ENCODE measurements around the gene TTI1. TPM values are rescaled to one million over a fixed set of nuclear protein-coding genes. Genes with fewer than 3 reads are reported as not detected.

The TTI1 gene
- total RNA-seq, 1 experiment from 2014 or later: 37.4 TPM

DNA sequence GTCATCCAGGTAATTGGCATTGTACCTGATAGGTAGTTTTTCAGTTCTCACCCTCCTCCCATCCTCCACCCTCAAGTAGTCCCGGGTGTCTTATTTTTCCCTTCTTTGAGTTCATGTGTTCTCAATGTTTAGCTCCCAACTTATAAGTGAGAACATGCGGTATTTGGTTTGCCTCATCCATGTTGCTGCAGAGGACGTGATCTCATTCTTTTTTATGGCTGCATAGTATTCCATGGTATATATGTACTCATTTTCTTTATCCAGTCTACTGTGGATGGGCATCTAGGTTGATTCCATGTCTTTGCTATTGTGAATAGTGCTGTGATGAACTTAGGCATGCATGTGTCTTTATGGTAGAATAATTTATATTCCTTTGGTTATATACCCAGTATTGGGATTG lies 46.1 kb upstream of the TTI1 start:
- no peak overlapping the region for H3K23ac ChIP-seq (ENCODE audit: insufficient read length, low read depth, low read length)
- no peaks in the 10 kb centered on the region for H3K23me2 ChIP-seq (ENCODE audit: insufficient read length, low read depth, low read length, poor library complexity, severe bottlenecking)
- H4K20me1 ChIP-seq (ENCODE audit: control insufficient read depth, insufficient read depth, insufficient read length): no peaks in the 10 kb centered on the region
- H3K4me2 ChIP-seq (ENCODE audit: insufficient read depth, insufficient read length, low read length): no peak overlapping the region
- no peak for TF ChIP-seq CTCF (conservative IDR thresholded peaks at IDR 0.05)
- no peak overlapping the region for H3K14ac ChIP-seq (ENCODE audit: insufficient read depth, low read length)
- no peak overlapping the region for H3K27ac ChIP-seq (ENCODE audit: insufficient read length, low read depth, low read length)
- H3K56ac ChIP-seq (ENCODE audit: insufficient read length, low read depth, low read length): no peak overlapping the region
- H3K27ac Mint-ChIP-seq: no peak overlapping the region
- H2BK12ac ChIP-seq (ENCODE audit: insufficient read length, low read depth, low read length): no peak overlapping the region
- no peaks in the 10 kb centered on the region for H3K9me3 Mint-ChIP-seq
- H2BK20ac ChIP-seq (ENCODE audit: low read depth, low read length, poor library complexity, severe bottlenecking): no peak overlapping the region
- no peak overlapping the region for H2AFZ ChIP-seq (ENCODE audit: low read length)
- H3K18ac ChIP-seq (ENCODE audit: insufficient read length, low read depth, low read length): no peak overlapping the region
- no peak for DNase-seq
- WGBS (ENCODE audit: extremely low coverage, insufficient read length, low lambda C conversion rate): no CpG with 5 or more reads among the region's 3 CpGs
- peaks cover 1% of the 10 kb centered on the region; the same call in 1 of the 2 replicates for H3K79me2 ChIP-seq (ENCODE audit: insufficient read depth, low read length)
- H3K27me3 ChIP-seq (ENCODE audit: insufficient read depth, low read length): no peaks in the 10 kb centered on the region
- H3K79me1 ChIP-seq (ENCODE audit: insufficient read depth, low read depth, low read length, poor library complexity, severe bottlenecking): peaks cover 3% of the 10 kb centered on the region
- H3K4ac ChIP-seq (ENCODE audit: low read depth, low read length): no peak overlapping the region
- H3K4me1 Mint-ChIP-seq: peaks cover 8% of the 10 kb centered on the region in 2 experiments
- no peak overlapping the region for H3T11ph ChIP-seq (ENCODE audit: low read length)
- H4K8ac ChIP-seq (replicated peaks; ENCODE audit: insufficient read length, low read depth, low read length): no peak overlapping the region
- no peaks in the 10 kb centered on the region for H3K27me3 Mint-ChIP-seq (ENCODE audit: low read depth)
- no peak overlapping the region for H2BK15ac ChIP-seq (ENCODE audit: low read depth, low read length)
- H3K9me3 ChIP-seq (ENCODE audit: control insufficient read depth, low read depth, low read length): no peaks in the 10 kb centered on the region
- no peak overlapping the region for H4K5ac ChIP-seq (ENCODE audit: insufficient read length, low read depth, low read length)
- H3K4me1 ChIP-seq (ENCODE audit: insufficient read depth, low read length): no peaks in the 10 kb centered on the region
- no peak overlapping the region for H2BK5ac ChIP-seq (ENCODE audit: insufficient read length, low read length)
- no peak overlapping the region for H3K4me3 Mint-ChIP-seq
- no peak overlapping the region for H3K9ac ChIP-seq (ENCODE audit: extremely low read depth, insufficient read length, low read length)
- no peak overlapping the region for H2AK5ac ChIP-seq (ENCODE audit: insufficient read length, low read length)
- no peak overlapping the region for H2BK120ac ChIP-seq (ENCODE audit: low read depth, low read length, poor library complexity, severe bottlenecking)
- no peak overlapping the region for H4K91ac ChIP-seq (ENCODE audit: insufficient read length, low read depth, low read length)
- H3K36me3 Mint-ChIP-seq (ENCODE audit: insufficient read depth in 1 of 3, low read depth in 3 of 3): peaks cover 25 to 54% (median 50%) of the 10 kb centered on the region in 3 experiments; a peak in 6 of 7 replicates

All from H9 (cell line).